OCI-LY7 (cell line): ENCODE measurements around the gene CD44. TPM values are rescaled to one million over a fixed set of nuclear protein-coding genes. Genes with fewer than 3 reads are reported as not detected.

Experiments
- BruUV-seq: library from RNA; stranded (reverse); fragments of 400-500 nt; replicated peaks from 2 replicates; lab custom pipeline; 2021; lab: Mats Ljungman, UMichigan
- CTCF ChIA-PET: fragments of 300-600 bp; sonication (Branson Sonifier 250); formaldehyde crosslinking; loops from one replicate; lab custom pipeline; 2022; ENCODE audit warnings: antibody characterized with exemption; ENCODE audit not compliant: unreplicated experiment; lab: Charles Lee
- POLR2A ChIA-PET: fragments of 300-600 bp; sonication (Branson Sonifier 250); formaldehyde crosslinking; loops from one replicate; lab custom pipeline; 2022; ENCODE audit warnings: antibody characterized with exemption; lab: Charles Lee
- DNase-seq: peaks from one replicate; pipeline ENCODE4 v3.0.0-alpha.2; 2015; ENCODE audit warnings: low spot score
- H2AFZ ChIP-seq: fragments of 200-600 bp; sonication (generic), shearing (Covaris generic); 2 replicates; pipeline ENCODE4 v1.6.1; 2014; ENCODE audit warnings: mild to moderate bottlenecking, antibody characterized with exemption, low read length, moderate library complexity
- H3K27ac ChIP-seq: fragments of 200-600 bp; sonication (generic); 2 replicates; pipeline ENCODE4 v1.5.1; 2014; ENCODE audit warnings: mixed run types, low read depth, mild to moderate bottlenecking, moderate library complexity, low read length, inconsistent platforms; ENCODE audit not compliant: poor library complexity, severe bottlenecking
- H3K36me3 ChIP-seq: fragments of 200-600 bp; sonication (generic); 2 replicates; pipeline ENCODE4 v1.6.1; 2014; ENCODE audit warnings: mild to moderate bottlenecking, antibody characterized with exemption, low read length, moderate library complexity, mixed read lengths; ENCODE audit not compliant: insufficient read depth
- H3K4me1 ChIP-seq: fragments of 200-600 bp; sonication (generic); 2 replicates; pipeline ENCODE4 v1.5.1; 2014; ENCODE audit warnings: mild to moderate bottlenecking, low read length; ENCODE audit not compliant: insufficient read depth, poor library complexity, severe bottlenecking
- H3K4me2 ChIP-seq: fragments of 200-600 bp; sonication (generic); 2 replicates; pipeline ENCODE4 v1.6.1; 2014; ENCODE audit warnings: mild to moderate bottlenecking, low read length
- H3K4me3 ChIP-seq: fragments of 200-600 bp; sonication (generic); 2 replicates; pipeline ENCODE4 v1.5.1; 2014; ENCODE audit warnings: mild to moderate bottlenecking, low read depth, low read length; ENCODE audit not compliant: poor library complexity, severe bottlenecking
- H3K79me2 ChIP-seq: fragments of 200-600 bp; sonication (generic); 2 replicates; pipeline ENCODE4 v1.6.1; 2016; ENCODE audit warnings: low read depth, mild to moderate bottlenecking, low read length, moderate library complexity, mixed read lengths; ENCODE audit not compliant: insufficient read depth
- H3K9me2 ChIP-seq: fragments of 200-600 bp; sonication (generic); 2 replicates; pipeline ENCODE4 v1.6.1; 2016; ENCODE audit warnings: mild to moderate bottlenecking, low read length, mixed read lengths; ENCODE audit not compliant: insufficient read depth
- H3K9me3 ChIP-seq: fragments of 200-600 bp; sonication (generic); 2 replicates; pipeline ENCODE4 v1.6.1; 2014; ENCODE audit warnings: mild to moderate bottlenecking, mixed run types, low read length, mixed read lengths
- H4K20me1 ChIP-seq: fragments of 200-600 bp; sonication (generic); 2 replicates; pipeline ENCODE4 v1.6.1; 2014; ENCODE audit warnings: mild to moderate bottlenecking, antibody characterized with exemption, low read length, moderate library complexity, mixed read lengths; ENCODE audit not compliant: insufficient read depth
- CTCF ChIP-seq: fragments of 200-600 bp; sonication (generic); conservative IDR thresholded peaks from 2 replicates; pipeline ENCODE4 v1.5.1; 2014; ENCODE audit warnings: mild to moderate bottlenecking, antibody characterized with exemption, low read length, moderate library complexity, mixed read lengths
- EZH2phosphoT487 ChIP-seq: fragments of 200-600 bp; sonication (generic); IDR thresholded peaks from 2 replicates; pipeline ENCODE4 v1.6.1; 2018; ENCODE audit warnings: low read depth, borderline replicate concordance, mild to moderate bottlenecking, mixed run types, antibody characterized with exemption, low read length, moderate library complexity, mixed read lengths
- intact Hi-C: fragments of 100-400 bp; cut with micrococcal nuclease; formaldehyde crosslinking; loops from one replicate; pipeline ENCODE4 v1.10.0; 2022; ENCODE audit not compliant: unreplicated experiment
- total RNA-seq, 2 experiments: library from RNA; depleted of rRNA in 1 of 2; stranded (reverse); fragments of >200 nt in 1 of 2; shearing (Covaris generic) in 1 of 2; gene quantifications; 2 replicates each; pipeline ENCODE4 v1.2.3, GENCODE V29; 2014 to 2022

The CD44 gene
- total RNA-seq, 2 experiments from 2014 or later, result 0.55 TPM; not detected in 1

- TF ChIP-seq EZH2phosphoT487, result no peak
- TF ChIP-seq CTCF, result no peak
- no peaks in the 10 kb centered on the region for H3K9me3 ChIP-seq
- H3K9me2 ChIP-seq, result no peaks in the 10 kb centered on the region
- BruUV-seq, result no TSS peak
- H2AFZ ChIP-seq, result no peak overlapping the region
- no peaks in the 10 kb centered on the region for H3K79me2 ChIP-seq
- no peak for DNase-seq
- ChIA-PET POLR2A (interaction anchor here (0.8 to 1.7 kb wide), 5 partner anchors 10 to 97 kb away, joined by 3 to 5 read pairs (median 4); no protein-coding TSS in a partner anchor), CTCF (no interaction called here)
- H3K4me3 ChIP-seq, result peak overlapping the region; percentile 17
- H4K20me1 ChIP-seq, result no peaks in the 10 kb centered on the region
- no peaks in the 10 kb centered on the region for H3K36me3 ChIP-seq
- intact Hi-C loops, result loop anchor here (1.0 kb wide), 3 partner anchors 26 to 86 kb away; no protein-coding TSS in a partner anchor
- peak overlapping the region; percentile 60 for H3K4me2 ChIP-seq
- peaks cover 28% of the 10 kb centered on the region for H3K4me1 ChIP-seq
- peak overlapping the region; percentile 38 for H3K27ac ChIP-seq
These were observed 5.8 kb downstream of the CD44 start for GRCh38 chr11:35144806-35145205.

GRCh38 chr11:35145271-35145670 lies 6.3 kb downstream of the CD44 start:
- no peak overlapping the region for H3K27ac ChIP-seq
- no peaks in the 10 kb centered on the region for H4K20me1 ChIP-seq
- intact Hi-C loops, result no loop called here
- H3K36me3 ChIP-seq, result no peaks in the 10 kb centered on the region
- H2AFZ ChIP-seq, result no peak overlapping the region
- BruUV-seq, result no TSS peak
- H3K79me2 ChIP-seq, result no peaks in the 10 kb centered on the region
- H3K4me1 ChIP-seq, result peaks cover 28% of the 10 kb centered on the region
- TF ChIP-seq CTCF (no peak), EZH2phosphoT487 (no peak)
- H3K4me3 ChIP-seq, result no peak overlapping the region
- no peaks in the 10 kb centered on the region for H3K9me3 ChIP-seq
- DNase-seq, result no peak
- no peaks in the 10 kb centered on the region for H3K9me2 ChIP-seq
- H3K4me2 ChIP-seq, result no peak overlapping the region
- POLR2A ChIA-PET, result interaction anchor here (0.7 to 1.7 kb wide), 6 partner anchors 18 to 67 kb away, joined by 3 to 5 read pairs (median 4); no protein-coding TSS in a partner anchor
- CTCF ChIA-PET, result interaction anchor here (0.9 kb wide), 1 partner anchor 160 kb away, joined by 3 read pairs; no protein-coding TSS in a partner anchor

GRCh38 chr11:35146074-35146521 lies 7.1 kb downstream of the CD44 start:
- no TSS peak for BruUV-seq
- Histone ChIP-seq H3K79me2 (no peaks in the 10 kb centered on the region), H4K20me1 (no peaks in the 10 kb centered on the region), H3K4me3 (no peak overlapping the region), H3K4me1 (peaks cover 28% of the 10 kb centered on the region), H3K9me3 (no peaks in the 10 kb centered on the region), H3K36me3 (no peaks in the 10 kb centered on the region), H3K4me2 (no peak overlapping the region), H2AFZ (no peak overlapping the region), H3K27ac (no peak overlapping the region), H3K9me2 (no peaks in the 10 kb centered on the region)
- DNase-seq, result no peak
- TF ChIP-seq CTCF (no peak), EZH2phosphoT487 (no peak)
- POLR2A ChIA-PET, result interaction anchor here (0.7 to 1.7 kb wide), 11 partner anchors 10 to 139 kb away, joined by 3 to 6 read pairs (median 4); no protein-coding TSS in a partner anchor
- CTCF ChIA-PET, result interaction anchor here (0.9 kb wide), 1 partner anchor 159 kb away, joined by 3 read pairs; no protein-coding TSS in a partner anchor
- intact Hi-C loops, result no loop called here
